Bone marrow (tissue), 2 donors: ENCODE results near the gene PKNOX2.
A peak's percentile ranks its signal among the peaks of the same experiment; 100 is the strongest.

ENCODE experiments used
- DNase-seq, 2 donors: peaks; one replicate each; lab custom pipeline; 2025; lab: John Stamatoyannopoulos, UW

PKNOX2 gene

GRCh38 chr11:125164422-125165110 lies at the start of gene PKNOX2:
Gene PKNOX2 (plus strand): TSS chr11:125164751. CDS start chr11:125351306, 186,555 bp downstream.
- DNase-seq: peak in 1 of 2 donors; percentile 36

- no peak for DNase-seq
Observed at GRCh38 chr11:125117429-125117828, 47.1 kb upstream of the PKNOX2 start.

DNA sequence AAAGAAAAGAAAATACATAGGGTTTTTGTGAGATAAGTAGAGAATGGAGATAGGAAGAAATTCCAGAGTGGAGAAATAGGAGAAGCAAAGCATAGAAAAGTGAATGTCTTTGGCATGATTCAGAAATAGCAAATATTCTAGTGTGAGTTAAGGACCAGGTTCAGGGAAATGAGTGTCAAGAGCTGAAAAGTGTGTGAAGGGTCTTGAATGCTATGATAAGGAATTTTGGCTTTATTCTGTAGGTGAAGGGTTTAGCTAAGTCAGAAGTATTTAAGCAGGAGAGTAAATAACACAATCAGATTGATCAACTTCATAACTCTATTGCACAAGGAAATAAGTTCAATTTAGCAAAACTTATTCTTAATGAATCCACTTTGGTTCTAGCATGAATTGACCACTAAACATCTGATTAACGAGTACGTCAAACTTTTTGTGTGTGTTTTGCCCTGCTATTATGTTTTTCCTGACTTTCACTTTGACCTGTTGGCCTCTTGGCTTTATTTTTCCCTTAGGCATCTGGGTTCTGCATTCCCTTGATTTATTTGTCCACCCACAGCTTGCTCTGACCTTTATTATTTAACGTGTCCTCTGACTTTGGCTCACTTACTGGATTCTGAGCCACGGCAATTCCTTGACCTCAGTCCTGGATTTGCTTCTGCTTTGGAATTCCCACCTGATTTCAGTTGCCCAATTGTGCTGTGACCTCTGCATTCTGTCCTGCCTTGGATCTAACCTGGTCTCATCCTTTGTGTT lies 41.2 kb upstream of the PKNOX2 start:
- DNase-seq: no peak

GRCh38 chr11:125123947-125124617 lies 40.5 kb upstream of the PKNOX2 start:
- DNase-seq: no peak

- DNase-seq: peak in 1 of 2 donors; percentile 2
Observed at GRCh38 chr11:125124618-125124992, 39.9 kb upstream of the PKNOX2 start.

DNA sequence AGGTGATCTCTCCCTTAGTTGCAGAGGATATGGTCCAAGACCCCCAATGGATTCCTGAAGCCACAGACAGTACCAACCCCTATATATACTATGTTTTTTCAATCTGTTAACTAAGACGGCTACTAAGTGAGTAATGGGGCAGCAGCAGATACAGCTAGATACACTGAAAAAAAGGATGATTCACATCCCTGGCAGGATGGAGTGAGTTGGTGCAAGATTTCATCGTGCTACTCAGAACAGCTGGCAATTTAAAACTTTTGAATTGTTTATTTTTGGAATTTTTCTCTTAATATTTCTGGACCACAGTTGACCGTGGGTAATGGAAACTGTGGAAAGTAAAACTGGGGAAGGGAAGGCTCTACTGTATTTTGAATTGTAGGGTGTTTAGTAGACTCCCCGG lies 36.1 kb upstream of the PKNOX2 start:
- no peak for DNase-seq

- no peak for DNase-seq
Observed at GRCh38 chr11:125129316-125129993, 35.1 kb upstream of the PKNOX2 start.

GRCh38 chr11:125132071-125132470 lies 32.5 kb upstream of the PKNOX2 start:
- DNase-seq: no peak

DNA sequence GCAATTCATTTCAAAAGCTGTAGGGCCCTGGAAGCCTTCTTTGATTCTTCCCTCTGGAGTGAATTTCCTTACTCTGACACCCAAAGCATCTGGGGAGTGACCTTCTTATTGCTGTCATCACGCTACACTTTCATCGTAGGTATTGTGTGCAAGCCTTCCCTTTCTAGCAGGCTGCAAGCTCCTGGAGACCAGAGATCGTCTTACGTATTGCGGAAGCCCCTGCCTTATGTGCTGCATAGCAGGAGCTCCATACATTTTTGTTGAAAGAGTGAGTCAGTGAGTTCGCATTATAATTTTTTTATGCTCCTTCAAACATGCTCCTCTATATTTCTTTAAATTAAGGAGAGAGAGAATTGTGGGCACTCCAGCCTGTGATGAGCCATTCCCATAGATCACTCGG lies 32.0 kb upstream of the PKNOX2 start:
- DNase-seq: no peak

- DNase-seq: no peak
Observed at GRCh38 chr11:125136001-125136400, 28.6 kb upstream of the PKNOX2 start.

- DNase-seq: no peak
Observed at GRCh38 chr11:125138966-125139365, 25.6 kb upstream of the PKNOX2 start.

- no peak for DNase-seq
Observed at GRCh38 chr11:125139778-125140177, 24.8 kb upstream of the PKNOX2 start.

GRCh38 chr11:125140233-125140632 lies 24.3 kb upstream of the PKNOX2 start:
- DNase-seq: no peak

DNA sequence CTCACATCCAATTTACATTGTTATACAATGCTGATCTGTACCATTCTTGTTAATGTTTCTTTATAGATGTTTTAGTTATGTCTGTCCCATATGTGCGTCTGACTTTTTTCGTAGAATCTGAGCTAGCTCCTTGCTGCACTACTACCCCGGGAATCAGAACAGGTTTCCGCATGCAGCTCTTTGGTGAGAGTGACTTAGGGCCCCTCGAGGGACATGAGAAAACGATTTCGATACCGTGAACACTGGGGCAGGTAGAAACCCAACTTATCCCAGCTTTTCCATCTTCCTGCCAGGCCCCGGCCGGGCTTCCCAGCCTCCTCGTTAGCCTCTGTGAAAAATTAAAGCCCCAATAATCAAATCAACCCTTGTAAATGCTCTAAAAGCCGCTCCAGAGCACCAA lies 23.4 kb upstream of the PKNOX2 start:
- DNase-seq: no peak

GRCh38 chr11:125141686-125142535 lies 22.6 kb upstream of the PKNOX2 start:
- peak; percentile 28 to 62 for DNase-seq

DNA sequence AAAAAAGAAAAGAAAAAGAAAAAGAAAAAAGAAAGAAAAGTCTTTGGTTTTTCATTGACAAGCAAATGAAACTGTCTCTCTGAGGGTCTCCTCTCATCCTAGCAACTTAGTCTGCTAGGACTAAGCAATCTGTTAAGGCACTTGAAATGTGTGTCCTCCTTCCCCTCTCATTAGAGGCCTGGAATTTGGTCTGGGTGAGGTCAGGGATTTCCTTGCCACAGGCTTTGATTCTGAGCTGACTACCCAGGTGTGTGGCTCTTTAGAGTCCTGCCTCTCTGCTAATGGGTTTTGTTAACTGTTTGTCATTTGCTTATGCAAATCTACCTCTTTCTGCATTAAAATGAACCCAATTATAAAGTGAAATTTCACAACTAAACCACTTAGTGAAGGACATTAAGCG lies 18.3 kb upstream of the PKNOX2 start:
- no peak for DNase-seq

- DNase-seq: no peak
Observed at GRCh38 chr11:125147280-125147679, 17.3 kb upstream of the PKNOX2 start.

GRCh38 chr11:125148011-125148410 lies 16.5 kb upstream of the PKNOX2 start:
- DNase-seq: no peak

GRCh38 chr11:125148743-125149142 lies 15.8 kb upstream of the PKNOX2 start:
- no peak for DNase-seq

- no peak for DNase-seq
Observed at GRCh38 chr11:125153837-125154236, 10.7 kb upstream of the PKNOX2 start.

DNA sequence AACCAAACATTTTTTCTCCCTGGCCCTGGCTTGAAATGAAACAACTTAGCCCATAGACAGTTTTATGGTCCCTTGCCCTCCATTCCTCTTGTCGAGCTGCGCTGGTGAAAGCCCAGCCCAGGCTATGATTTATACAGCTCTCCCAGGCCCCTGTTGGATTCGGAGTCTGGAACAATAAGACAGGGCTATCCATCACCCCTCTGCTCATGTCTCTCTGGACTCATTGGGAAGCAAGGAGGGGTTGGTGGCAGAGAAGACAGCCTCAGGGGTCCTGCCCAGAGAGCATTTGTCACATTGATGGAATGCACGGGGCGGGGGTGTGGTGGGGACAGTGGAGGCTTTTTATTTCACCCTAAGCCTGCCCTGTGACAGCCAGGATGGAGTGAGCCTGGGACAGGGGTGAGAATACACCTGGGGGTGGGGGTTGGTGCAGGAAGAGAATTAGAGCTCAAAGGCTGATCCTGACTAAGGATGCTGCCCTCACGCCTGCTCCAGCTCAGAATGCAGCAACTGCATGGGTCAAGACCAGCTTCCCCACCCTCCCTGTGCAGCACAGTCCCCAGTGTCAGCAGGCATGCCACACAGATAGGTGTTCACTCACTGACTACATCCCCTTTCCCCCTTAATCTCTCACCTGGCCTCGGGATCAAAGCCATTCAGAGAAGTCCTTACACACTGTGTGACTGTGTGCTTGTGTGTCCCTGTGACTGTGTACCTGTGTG lies 10.0 kb upstream of the PKNOX2 start:
- no peak for DNase-seq
